Upper lobe of left lung (tissue), 4 donors: Measurements from ENCODE around the gene HES7.

Source experiments
- POLR2A ChIP-seq, 4 donors: fragments of 450-650 bp; IDR thresholded peaks; one replicate each; pipeline ENCODE4 v1.5.1; 2016 to 2017; ENCODE audit warnings: antibody characterized with exemption in 4 of 4, mild to moderate bottlenecking in 2 of 4
- POLR2AphosphoS5 ChIP-seq, 2 donors: sonication (generic); formaldehyde crosslinking; IDR thresholded peaks; one replicate each; pipeline ENCODE4 v1.5.1; 2017; ENCODE audit warnings: antibody characterized with exemption in 2 of 2
- TF ChIP-seq, protein P1 (sequence below), 6 experiments: fragments of 450-650 bp in 4 of 6; fragments of 200-600 bp in 2 of 6; sonication (generic) in 2 of 6; IDR thresholded peaks; one replicate each; pipeline ENCODE4 v1.5.1; 2016 to 2019; ENCODE audit warnings: antibody characterized with exemption in 6 of 6

DNA sequence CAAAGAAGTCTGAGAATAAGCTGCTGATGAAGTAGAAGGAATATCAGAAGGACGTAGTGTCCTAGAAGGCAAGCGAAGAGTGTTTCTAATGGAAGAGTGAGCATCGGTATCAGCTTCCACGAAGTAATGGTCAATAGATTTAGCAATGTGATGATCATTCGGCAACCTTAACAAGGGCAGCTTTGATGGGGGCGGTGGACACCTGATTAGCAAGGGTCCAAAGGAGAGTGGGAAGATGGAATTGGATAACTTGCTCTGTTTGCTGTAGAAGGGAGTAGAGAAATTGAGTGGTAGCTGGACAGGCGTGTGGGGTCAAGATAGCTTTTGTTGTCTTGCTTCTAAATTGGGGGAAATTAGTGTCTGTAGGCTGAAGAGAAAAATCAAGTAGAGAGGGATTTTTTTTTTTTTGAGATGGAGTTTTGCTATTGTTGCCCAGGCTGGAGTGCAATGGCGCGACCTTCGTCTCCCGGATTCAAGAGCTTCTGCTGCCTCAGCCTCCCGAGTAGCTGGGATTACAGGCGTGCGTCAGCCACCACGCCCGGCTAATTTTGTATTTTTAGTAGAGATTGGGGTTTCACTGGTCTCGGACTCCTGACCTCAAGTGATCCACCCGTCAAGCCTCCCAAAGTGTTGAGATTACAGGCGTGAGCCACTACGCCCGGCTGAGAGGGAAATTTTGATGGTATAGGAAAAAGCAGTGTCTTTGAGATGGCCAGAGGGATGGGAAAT lies 13.9 kb upstream of the HES7 start:
- TF ChIP-seq, protein P1, sequence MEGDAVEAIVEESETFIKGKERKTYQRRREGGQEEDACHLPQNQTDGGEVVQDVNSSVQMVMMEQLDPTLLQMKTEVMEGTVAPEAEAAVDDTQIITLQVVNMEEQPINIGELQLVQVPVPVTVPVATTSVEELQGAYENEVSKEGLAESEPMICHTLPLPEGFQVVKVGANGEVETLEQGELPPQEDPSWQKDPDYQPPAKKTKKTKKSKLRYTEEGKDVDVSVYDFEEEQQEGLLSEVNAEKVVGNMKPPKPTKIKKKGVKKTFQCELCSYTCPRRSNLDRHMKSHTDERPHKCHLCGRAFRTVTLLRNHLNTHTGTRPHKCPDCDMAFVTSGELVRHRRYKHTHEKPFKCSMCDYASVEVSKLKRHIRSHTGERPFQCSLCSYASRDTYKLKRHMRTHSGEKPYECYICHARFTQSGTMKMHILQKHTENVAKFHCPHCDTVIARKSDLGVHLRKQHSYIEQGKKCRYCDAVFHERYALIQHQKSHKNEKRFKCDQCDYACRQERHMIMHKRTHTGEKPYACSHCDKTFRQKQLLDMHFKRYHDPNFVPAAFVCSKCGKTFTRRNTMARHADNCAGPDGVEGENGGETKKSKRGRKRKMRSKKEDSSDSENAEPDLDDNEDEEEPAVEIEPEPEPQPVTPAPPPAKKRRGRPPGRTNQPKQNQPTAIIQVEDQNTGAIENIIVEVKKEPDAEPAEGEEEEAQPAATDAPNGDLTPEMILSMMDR (IDR thresholded peaks at IDR 0.05): no peak
- TF ChIP-seq POLR2AphosphoS5 (IDR thresholded peaks at IDR 0.05) (no peak), POLR2A (IDR thresholded peaks at IDR 0.05) (no peak)
